Type B pancreatic cell (in vitro differentiated cells): ENCODE measurements around the gene THAP6. TPM values are rescaled to one million over a fixed set of nuclear protein-coding genes. Genes with fewer than 3 reads are reported as not detected.

Experiments used
- DNase-seq: peaks from one replicate; pipeline ENCODE4 v3.0.0; 2021; ENCODE audit warnings: mixed read lengths; ENCODE audit not compliant: unreplicated experiment; ENCODE audit errors: extremely low spot score
- H3K27ac Mint-ChIP-seq: 2 replicates; pipeline ENCODE4 v1.8.0; 2021; ENCODE audit warnings: mild to moderate bottlenecking, mixed read lengths
- H3K27me3 Mint-ChIP-seq: 2 replicates; pipeline ENCODE4 v1.8.0; 2021; ENCODE audit warnings: mixed read lengths
- H3K36me3 Mint-ChIP-seq: 2 replicates; pipeline ENCODE4 v1.8.0; 2021; ENCODE audit warnings: mixed read lengths
- H3K4me1 Mint-ChIP-seq: one replicate; pipeline ENCODE4 v1.8.0; 2021; ENCODE audit warnings: mixed read lengths; ENCODE audit not compliant: unreplicated experiment
- H3K4me3 Mint-ChIP-seq: 2 replicates; pipeline ENCODE4 v1.8.0; 2021; ENCODE audit warnings: mild to moderate bottlenecking, mixed read lengths
- H3K9me3 Mint-ChIP-seq: 2 replicates; pipeline ENCODE4 v1.8.0; 2021; ENCODE audit warnings: mixed read lengths
- total RNA-seq: library from RNA; stranded (reverse); gene quantifications from 2 replicates; pipeline ENCODE4 v1.2.1, GENCODE V29; 2021; ENCODE audit warnings: low replicate concordance
- TF ChIP-seq, protein P1 (sequence below): fragments of 200-600 bp; sonication (generic); conservative IDR thresholded peaks from 2 replicates; pipeline ENCODE4 v1.5.0; 2021; ENCODE audit warnings: antibody characterized with exemption, mild to moderate bottlenecking

Gene THAP6
- total RNA-seq, 1 donor from 2014 or later: 19.1 TPM

DNA sequence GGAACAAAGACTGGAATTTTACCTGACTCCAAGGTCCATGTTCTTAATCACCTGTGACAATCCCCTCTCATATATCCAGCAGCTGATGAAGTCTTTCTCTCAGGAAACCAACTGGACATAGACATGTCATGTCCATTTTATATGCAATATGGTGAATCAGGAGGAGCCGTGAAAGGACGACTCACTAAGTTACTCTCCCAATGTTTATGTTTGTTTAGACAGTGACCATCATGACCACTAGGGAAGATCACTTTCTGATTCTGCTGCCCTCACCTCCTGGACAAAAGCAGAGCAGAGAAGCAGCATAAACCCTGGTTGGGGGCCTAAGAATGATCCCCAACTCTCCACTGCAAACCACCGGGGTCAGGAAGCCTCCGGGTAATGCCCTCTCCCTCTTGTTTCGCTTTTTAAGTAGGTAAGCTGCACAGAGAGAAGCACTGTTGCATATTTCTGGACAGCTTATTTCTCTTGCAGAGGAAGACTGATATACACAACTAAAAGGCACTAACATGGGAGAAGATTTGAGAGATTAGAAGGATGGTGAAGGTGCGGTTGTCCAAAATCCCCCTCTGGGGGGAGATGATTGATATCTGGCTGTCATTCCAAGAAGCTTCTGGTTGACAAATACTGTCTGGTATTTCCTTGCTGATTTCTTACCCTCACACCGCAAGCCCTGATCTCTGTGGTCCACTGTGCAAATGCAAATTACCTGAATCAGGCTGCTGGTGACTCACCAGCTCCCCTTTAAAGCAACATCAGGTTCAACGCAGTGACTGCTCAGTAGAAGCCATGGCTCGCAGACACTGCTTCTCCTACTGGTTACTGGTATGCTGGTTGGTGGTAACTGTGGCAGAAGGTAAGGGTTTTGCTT lies 41.3 kb downstream of the THAP6 start, which contains the start of gene ODAPH:
Gene ODAPH, plus strand, starts transcription at position 773 of the 871 bp plus-strand sequence. Its CDS starts 17 bp downstream, at position 790.
- Mint-ChIP-seq H3K27ac (no peak within 1 kb of the TSS), H3K36me3 (no peaks in the 10 kb centered on the region), H3K4me1 (peaks cover 20% of the 10 kb centered on the region), H3K27me3 (no peaks in the 10 kb centered on the region), H3K9me3 (no peaks in the 10 kb centered on the region), H3K4me3 (no peak within 1 kb of the TSS)
- TF ChIP-seq, protein P1, sequence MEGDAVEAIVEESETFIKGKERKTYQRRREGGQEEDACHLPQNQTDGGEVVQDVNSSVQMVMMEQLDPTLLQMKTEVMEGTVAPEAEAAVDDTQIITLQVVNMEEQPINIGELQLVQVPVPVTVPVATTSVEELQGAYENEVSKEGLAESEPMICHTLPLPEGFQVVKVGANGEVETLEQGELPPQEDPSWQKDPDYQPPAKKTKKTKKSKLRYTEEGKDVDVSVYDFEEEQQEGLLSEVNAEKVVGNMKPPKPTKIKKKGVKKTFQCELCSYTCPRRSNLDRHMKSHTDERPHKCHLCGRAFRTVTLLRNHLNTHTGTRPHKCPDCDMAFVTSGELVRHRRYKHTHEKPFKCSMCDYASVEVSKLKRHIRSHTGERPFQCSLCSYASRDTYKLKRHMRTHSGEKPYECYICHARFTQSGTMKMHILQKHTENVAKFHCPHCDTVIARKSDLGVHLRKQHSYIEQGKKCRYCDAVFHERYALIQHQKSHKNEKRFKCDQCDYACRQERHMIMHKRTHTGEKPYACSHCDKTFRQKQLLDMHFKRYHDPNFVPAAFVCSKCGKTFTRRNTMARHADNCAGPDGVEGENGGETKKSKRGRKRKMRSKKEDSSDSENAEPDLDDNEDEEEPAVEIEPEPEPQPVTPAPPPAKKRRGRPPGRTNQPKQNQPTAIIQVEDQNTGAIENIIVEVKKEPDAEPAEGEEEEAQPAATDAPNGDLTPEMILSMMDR: peak; percentile 43
- no peak for DNase-seq

DNA sequence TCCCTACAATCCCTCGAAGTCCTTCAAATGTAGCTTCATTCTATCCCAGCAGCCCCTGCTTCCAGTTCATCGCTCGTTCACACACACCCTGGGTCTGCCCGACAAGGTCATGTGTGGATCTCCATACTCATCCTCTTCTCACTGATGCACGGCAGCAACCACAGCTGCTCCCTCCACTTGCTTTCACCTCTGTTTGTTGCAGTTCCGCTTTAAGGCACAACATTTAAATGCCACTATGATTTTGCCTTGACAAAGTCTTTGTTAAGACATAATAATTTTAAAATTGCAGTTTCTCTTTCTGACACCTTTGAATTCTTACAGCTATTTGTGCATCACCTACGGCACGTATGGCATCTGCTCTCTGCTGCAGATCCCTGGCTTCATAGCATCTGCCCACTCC lies 43.4 kb downstream of the THAP6 start:
- Mint-ChIP-seq H3K27me3 (peaks cover 3% of the 10 kb centered on the region), H3K4me3 (no peak overlapping the region), H3K36me3 (no peaks in the 10 kb centered on the region), H3K27ac (no peak overlapping the region), H3K4me1 (peaks cover 24% of the 10 kb centered on the region), H3K9me3 (peaks cover 6% of the 10 kb centered on the region)
- no peak for DNase-seq
- TF ChIP-seq, protein P1: no peak

DNA sequence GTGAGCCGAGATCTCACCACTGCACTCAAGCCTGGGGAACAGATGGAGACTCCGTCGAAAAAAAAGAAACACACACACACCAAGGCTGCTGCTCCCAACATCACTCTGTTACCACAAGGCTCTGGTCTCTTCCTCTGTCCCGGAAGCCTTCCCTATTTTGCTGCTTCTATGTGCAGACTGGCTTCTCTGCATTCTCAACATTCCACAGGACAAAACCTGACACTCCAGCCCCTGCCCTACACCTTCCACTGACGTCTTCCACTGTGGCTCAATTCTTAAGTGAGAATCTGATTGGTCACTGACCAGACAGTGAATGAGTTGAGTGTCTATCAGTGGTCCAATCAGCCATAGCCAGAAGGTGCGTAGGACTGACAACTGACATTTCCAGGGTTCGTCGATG lies 47.5 kb downstream of the THAP6 start:
- H3K36me3 Mint-ChIP-seq: no peaks in the 10 kb centered on the region
- no peak for DNase-seq
- peaks cover 21% of the 10 kb centered on the region for H3K4me1 Mint-ChIP-seq
- peak overlapping the region; percentile 71 for H3K4me3 Mint-ChIP-seq
- peaks cover 6% of the 10 kb centered on the region for H3K9me3 Mint-ChIP-seq
- TF ChIP-seq, protein P1: no peak
- peak overlapping the region; percentile 91 for H3K27ac Mint-ChIP-seq
- H3K27me3 Mint-ChIP-seq: peaks cover 3% of the 10 kb centered on the region

DNA sequence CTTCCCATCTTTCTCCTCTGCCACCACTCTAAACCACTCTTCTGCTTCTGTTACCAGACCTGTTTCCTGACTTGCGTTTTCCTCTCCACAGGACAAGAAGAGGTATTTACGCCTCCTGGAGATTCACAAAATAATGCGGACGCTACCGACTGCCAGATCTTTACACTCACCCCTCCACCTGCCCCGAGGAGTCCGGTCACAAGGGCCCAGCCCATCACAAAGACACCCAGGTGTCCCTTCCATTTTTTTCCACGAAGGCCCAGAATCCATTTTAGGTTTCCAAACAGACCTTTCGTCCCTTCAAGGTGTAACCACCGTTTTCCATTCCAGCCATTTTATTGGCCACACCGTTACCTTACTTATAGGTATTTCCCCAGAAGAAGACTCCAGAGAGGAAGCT lies 49.8 kb downstream of the THAP6 start:
- no peaks in the 10 kb centered on the region for H3K36me3 Mint-ChIP-seq
- DNase-seq: no peak
- peaks cover 3% of the 10 kb centered on the region for H3K27me3 Mint-ChIP-seq
- TF ChIP-seq, protein P1: no peak
- H3K4me3 Mint-ChIP-seq: no peak overlapping the region
- H3K27ac Mint-ChIP-seq: no peak overlapping the region
- peaks cover 16% of the 10 kb centered on the region for H3K4me1 Mint-ChIP-seq
- peaks cover 6% of the 10 kb centered on the region for H3K9me3 Mint-ChIP-seq

DNA sequence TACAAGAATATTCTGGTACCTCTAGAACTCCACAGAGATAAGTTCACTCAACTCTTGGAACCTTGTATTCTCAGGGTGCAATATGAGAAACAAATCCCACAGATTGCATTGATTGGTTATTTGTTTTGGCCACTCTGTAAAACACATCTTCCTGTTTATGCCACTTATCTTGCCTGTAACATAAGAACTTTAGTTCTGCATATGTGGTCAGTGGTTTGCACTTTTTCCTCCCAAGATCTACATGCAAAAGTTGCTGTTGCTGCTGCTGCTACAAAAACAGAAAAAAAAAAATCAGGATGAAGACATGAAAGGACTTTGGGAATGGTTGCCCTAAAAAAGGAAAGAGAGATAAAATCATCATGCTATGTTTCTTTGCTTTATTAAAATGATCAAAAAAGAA lies 51.2 kb downstream of the THAP6 start:
- Mint-ChIP-seq H3K4me1 (peaks cover 5% of the 10 kb centered on the region), H3K4me3 (no peak overlapping the region), H3K9me3 (peaks cover 6% of the 10 kb centered on the region), H3K36me3 (no peaks in the 10 kb centered on the region), H3K27ac (no peak overlapping the region), H3K27me3 (peaks cover 3% of the 10 kb centered on the region)
- TF ChIP-seq, protein P1: no peak
- DNase-seq: no peak
